AG09319 (cell line): ENCODE data around the gene RFX8.
"Not testable (repeated sequence)": the region's sequence is repeated elsewhere in the genome, so short reads cannot be mapped to it uniquely, and the experiment has no call there.

Experiments used
- DNase-seq: peaks from one replicate; pipeline ENCODE4 v3.0.0-alpha.2; 2010; ENCODE audit warnings: low read depth; ENCODE audit errors: extremely low read depth
- CTCF ChIP-seq: IDR thresholded peaks from 2 replicates; pipeline ENCODE4 v1.5.1; 2011; ENCODE audit warnings: low read depth, mild to moderate bottlenecking, inconsistent platforms, low read length, moderate library complexity

RFX8 gene

GRCh38 chr2:101463911-101464641, 10.8 kb downstream of the RFX8 start:
- TF ChIP-seq CTCF, result no peak
- DNase-seq, result peak; percentile 83

GRCh38 chr2:101463421-101463820, 11.5 kb downstream of the RFX8 start:
- TF ChIP-seq CTCF, result no peak
- no peak for DNase-seq

GRCh38 chr2:101461381-101461780, 13.5 kb downstream of the RFX8 start:
- TF ChIP-seq CTCF, result no peak
- DNase-seq, result no peak

- not testable (repeated sequence) for DNase-seq
Observed at GRCh38 chr2:101454408-101454807, 20.5 kb downstream of the RFX8 start.

GRCh38 chr2:101450965-101451364, 23.9 kb downstream of the RFX8 start:
- no peak for DNase-seq

GRCh38 chr2:101446869-101447268, 28.0 kb downstream of the RFX8 start:
- DNase-seq, result no peak
- no peak for TF ChIP-seq CTCF

More at GRCh38 chr2:101450965-101451364, 23.9 kb downstream of the RFX8 start:
- no peak for TF ChIP-seq CTCF

- no peak for DNase-seq
- no peak for TF ChIP-seq CTCF
Observed at GRCh38 chr2:101442667-101443061, 32.2 kb downstream of the RFX8 start.
